ENCODE results near the gene CXCL14. TPM values are rescaled to one million over a fixed set of nuclear protein-coding genes. Genes with fewer than 3 reads are reported as not detected.
A peak's percentile ranks its signal among the peaks of the same experiment; 100 is the strongest.

Gene CXCL14
- total RNA-seq, 4 donors from 2014 or later, result 0.42 to 4.0 (median 2.6) TPM

- peak; percentile 66 for DNase-seq (ENCODE audit: extremely low spot score)
- TF ChIP-seq POLR2AphosphoS5 (IDR thresholded peaks at IDR 0.05) (no peak), POLR2A (IDR thresholded peaks at IDR 0.05; ENCODE audit: low read depth) (no peak), EP300 (IDR thresholded peaks at IDR 0.05) (no peak), CTCF (IDR thresholded peaks at IDR 0.05) (no peak)
- Histone ChIP-seq H3K27me3 (peaks cover 0 to 5% (median 0%) of the 10 kb centered on the region in 4 donors), H3K4me3 (no peak overlapping the region), H3K9me3 (no peaks in the 10 kb centered on the region), H3K36me3 (no peaks in the 10 kb centered on the region), H3K4me1 (no peaks in the 10 kb centered on the region), H3K27ac (replicated peaks in 1 of 4) (no peak overlapping the region)
- 80% methylated on average over 6 of the region's 6 CpGs for WGBS
- intact Hi-C loops (cut with DNase I), result no loop called here
Observed at GRCh38 chr5:135599421-135600151, 20.8 kb upstream of the CXCL14 start.

GRCh38 chr5:135598691-135599395 lies 20.1 kb upstream of the CXCL14 start:
- Histone ChIP-seq H3K4me3 (no peak overlapping the region), H3K27me3 (no peaks in the 10 kb centered on the region), H3K4me1 (no peaks in the 10 kb centered on the region), H3K27ac (replicated peaks in 1 of 4) (no peak overlapping the region), H3K9me3 (no peaks in the 10 kb centered on the region), H3K36me3 (no peaks in the 10 kb centered on the region)
- DNase-seq (ENCODE audit: extremely low spot score), result peak; percentile 89
- intact Hi-C loops (cut with DNase I), result no loop called here
- no peak for TF ChIP-seq POLR2AphosphoS5 (IDR thresholded peaks at IDR 0.05)
- no peak for TF ChIP-seq EP300 (IDR thresholded peaks at IDR 0.05)
- no peak for TF ChIP-seq POLR2A (IDR thresholded peaks at IDR 0.05; ENCODE audit: low read depth)
- TF ChIP-seq CTCF (IDR thresholded peaks at IDR 0.05), result no peak
- 78% methylated on average over 9 of the region's 9 CpGs for WGBS

- no peak overlapping the region for H3K27ac ChIP-seq (replicated peaks in 1 of 4)
- no peaks in the 10 kb centered on the region for H3K36me3 ChIP-seq
- intact Hi-C loops (cut with DNase I), result no loop called here
- no peaks in the 10 kb centered on the region for H3K4me1 ChIP-seq
- WGBS, result 92% methylated on average over 3 of the region's 3 CpGs
- TF ChIP-seq EP300 (IDR thresholded peaks at IDR 0.05) (no peak), POLR2AphosphoS5 (IDR thresholded peaks at IDR 0.05) (no peak), CTCF (IDR thresholded peaks at IDR 0.05) (no peak), POLR2A (IDR thresholded peaks at IDR 0.05; ENCODE audit: low read depth) (no peak)
- no peak overlapping the region for H3K4me3 ChIP-seq
- peak; percentile 53 for DNase-seq (ENCODE audit: extremely low spot score)
- no peaks in the 10 kb centered on the region for H3K9me3 ChIP-seq
- H3K27me3 ChIP-seq, result peaks cover 0 to 11% (median 0%) of the 10 kb centered on the region in 4 donors
Observed at GRCh38 chr5:135596788-135597187, 18.0 kb upstream of the CXCL14 start.

- no peak overlapping the region for H3K4me3 ChIP-seq
- TF ChIP-seq CTCF (IDR thresholded peaks at IDR 0.05), result no peak
- TF ChIP-seq EP300 (IDR thresholded peaks at IDR 0.05), result no peak
- TF ChIP-seq POLR2AphosphoS5 (IDR thresholded peaks at IDR 0.05), result no peak
- TF ChIP-seq POLR2A (IDR thresholded peaks at IDR 0.05; ENCODE audit: low read depth), result no peak
- DNase-seq (ENCODE audit: extremely low spot score), result no peak
- H3K9me3 ChIP-seq, result no peaks in the 10 kb centered on the region
- WGBS, result 93% methylated on average over 5 of the region's 5 CpGs
- H3K27ac ChIP-seq (replicated peaks in 1 of 4), result no peak overlapping the region
- H3K27me3 ChIP-seq, result peaks cover 0 to 17% (median 0%) of the 10 kb centered on the region in 4 donors
- H3K36me3 ChIP-seq, result no peaks in the 10 kb centered on the region
- no peaks in the 10 kb centered on the region for H3K4me1 ChIP-seq
- intact Hi-C loops (cut with DNase I), result no loop called here
Observed at GRCh38 chr5:135596157-135596763, 17.5 kb upstream of the CXCL14 start.
